A549 (cell line): Measurements from ENCODE around the gene PTGES2. TPM values are rescaled to one million over a fixed set of nuclear protein-coding genes. Genes with fewer than 3 reads are reported as not detected.

Source experiments
- ATAC-seq, 2 experiments: fragments of 200-7000 bp in 1 of 2; fragments of >200 bp in 1 of 2; cut with Nextera tagmentation in 1 of 2; cut with Tn5 transposase in 1 of 2; 3 replicates each; pipeline versions ENCODE4 v1.8.0 to v1.9.1; 2018 to 2020; ENCODE audit warnings: mild to moderate bottlenecking in 1 of 2, moderate library complexity in 1 of 2
- CTCF ChIA-PET: fragments of 300-600 bp; sonication (Branson Sonifier 250); formaldehyde crosslinking; extraction: SDS; loops from one replicate; lab custom pipeline; 2021; ENCODE audit warnings: antibody characterized with exemption, inconsistent platforms; lab: Yijun Ruan, JAX
- POLR2A ChIA-PET: fragments of 350-600 bp; formaldehyde crosslinking; extraction: SDS; loops from one replicate; lab custom pipeline; 2021; ENCODE audit warnings: antibody characterized with exemption, inconsistent platforms; lab: Yijun Ruan, JAX
- DNase-seq, 2 experiments: peaks; one replicate each; pipeline versions ENCODE4 v3.0.0 to v3.0.0-alpha.2; 2011 to 2016; ENCODE audit warnings: low read depth in 1 of 2, low spot score in 1 of 2
- FAIRE-seq: peaks from 2 replicates; lab custom pipeline; 2011; peaks lifted over from hg19 to GRCh38; lab: Jason Lieb, UNC
- H3K27ac ChIP-seq, 2 experiments: fragments of >200 bp; sonication (Bioruptor Twin); formaldehyde crosslinking; 3 replicates each; pipeline ENCODE4 v1.5.1; 2016 to 2017
- H3K4me1 ChIP-seq: fragments of >200 bp; sonication (Bioruptor Twin); formaldehyde crosslinking; 3 replicates; pipeline ENCODE4 v1.6.1; 2016
- H3K4me2 ChIP-seq: fragments of >200 bp; sonication (Bioruptor Twin); formaldehyde crosslinking; 3 replicates; pipeline ENCODE4 v1.6.1; 2016
- H3K4me3 ChIP-seq: fragments of >200 bp; sonication (Bioruptor Twin); formaldehyde crosslinking; 3 replicates; pipeline ENCODE4 v1.5.1; 2016
- H3K9me3 ChIP-seq: fragments of >200 bp; sonication (Bioruptor Twin); formaldehyde crosslinking; 3 replicates; pipeline ENCODE4 v1.6.1; 2016
- CBX2 ChIP-seq: fragments of 200-600 bp; sonication (generic); IDR thresholded peaks from 2 replicates; pipeline ENCODE4 v1.6.1; 2016; ENCODE audit warnings: low read depth, mild to moderate bottlenecking, borderline replicate concordance
- CHD2 ChIP-seq: fragments of 150-350 bp; IDR thresholded peaks from 2 replicates; pipeline ENCODE4 v1.6.1; 2014; ENCODE audit warnings: low read length; ENCODE audit not compliant: partially characterized antibody
- CHD4 ChIP-seq: fragments of 200-600 bp; sonication (generic); IDR thresholded peaks from 2 replicates; pipeline ENCODE4 v1.6.1; 2016; ENCODE audit warnings: antibody characterized with exemption, mild to moderate bottlenecking, borderline replicate concordance
- ESRRA ChIP-seq: fragments of 150-350 bp; IDR thresholded peaks from 2 replicates; pipeline ENCODE4 v1.6.1; 2014; ENCODE audit warnings: mild to moderate bottlenecking, low read length, borderline replicate concordance
- HDAC2 ChIP-seq: fragments of 200-600 bp; sonication (generic); IDR thresholded peaks from 2 replicates; pipeline ENCODE4 v1.6.1; 2016
- MAZ ChIP-seq: fragments of 150-350 bp; IDR thresholded peaks from 2 replicates; pipeline ENCODE4 v1.6.1; 2014; ENCODE audit warnings: antibody characterized with exemption, low read depth, low read length, borderline replicate concordance
- NPAS2 ChIP-seq: fragments of 250-450 bp; sonication (Bioruptor Pico); IDR thresholded peaks from 2 replicates; pipeline ENCODE4 v1.8.0; 2022; ENCODE audit warnings: mild to moderate bottlenecking, moderate library complexity, borderline replicate concordance
- PHF8 ChIP-seq: fragments of 200-600 bp; sonication (generic); IDR thresholded peaks from 2 replicates; pipeline ENCODE4 v1.6.1; 2016; ENCODE audit warnings: low read depth, mild to moderate bottlenecking, antibody characterized with exemption, moderate library complexity, borderline replicate concordance
- POLR2A ChIP-seq: IDR thresholded peaks from 2 replicates; pipeline ENCODE4 v1.6.1; 2012; ENCODE audit warnings: mild to moderate bottlenecking, low read length
- POLR2AphosphoS2 ChIP-seq: conservative IDR thresholded peaks from 2 replicates; pipeline ENCODE4 v1.6.1; 2012; ENCODE audit warnings: low read length, improper control_type of control experiment, inconsistent platforms
- RARB ChIP-seq: fragments of 250-450 bp; sonication (Bioruptor Pico); IDR thresholded peaks from 2 replicates; pipeline ENCODE4 v1.8.0; 2021; ENCODE audit warnings: mild to moderate bottlenecking, moderate library complexity
- RCOR1 ChIP-seq: fragments of 150-350 bp; IDR thresholded peaks from 2 replicates; pipeline ENCODE4 v1.6.1; 2014; ENCODE audit warnings: antibody characterized with exemption, low read length, low read depth
- SREBF2 ChIP-seq: fragments of 450-650 bp; IDR thresholded peaks from 2 replicates; pipeline ENCODE4 v1.6.1; 2014; ENCODE audit warnings: mild to moderate bottlenecking, moderate library complexity
- ZNF302 ChIP-seq: fragments of 250-450 bp; sonication (Bioruptor Pico); IDR thresholded peaks from 2 replicates; pipeline ENCODE4 v1.9.0; 2021; ENCODE audit warnings: inconsistent platforms, mild to moderate bottlenecking, moderate library complexity
- ZSCAN20 ChIP-seq: fragments of 250-450 bp; sonication (Bioruptor Pico); IDR thresholded peaks from 2 replicates; pipeline ENCODE4 v1.8.0; 2022; ENCODE audit warnings: mild to moderate bottlenecking, moderate library complexity
- WGBS: methylation state at CpG from one replicate; pipeline ENCODE4 v1.1.6; 2017; ENCODE audit errors: missing lambda C conversion rate; 5-methylcytosine and 5-hydroxymethylcytosine counted together
- polyA plus RNA-seq, 4 experiments: library from polyadenylated mRNA; depleted of rRNA in 3 of 4; stranded (reverse); fragments of >200 nt; fragmentation: RNase III in 1 of 4; extraction: RNeasy Plus Mini Kit Qiagen cat#74134 plus additional on column Dnase treatment in 1 of 4; gene quantifications; 2 replicates in 3 of 4; 3 replicates in 1 of 4; pipeline ENCODE4 v1.2.3, GENCODE V29; 2011 to 2017
- TF ChIP-seq, protein P1 (sequence below): fragments of 200-600 bp; sonication (generic); IDR thresholded peaks from 2 replicates; pipeline ENCODE4 v1.6.1; 2016; ENCODE audit warnings: antibody characterized with exemption, mild to moderate bottlenecking, moderate library complexity
- TF ChIP-seq, protein P2 (sequence below): IDR thresholded peaks from 2 replicates; pipeline ENCODE4 v1.6.1; 2012
- TF ChIP-seq, protein P3 (sequence below): fragments of 450-650 bp; IDR thresholded peaks from 2 replicates; pipeline ENCODE4 v1.6.1; 2014; ENCODE audit warnings: antibody characterized with exemption
- TF ChIP-seq, protein P4 (sequence below): fragments of 250-450 bp; sonication (Bioruptor Pico); IDR thresholded peaks from 2 replicates; pipeline ENCODE4 v1.5.0; 2020; ENCODE audit warnings: low read depth, mild to moderate bottlenecking, moderate library complexity
- TF ChIP-seq, protein P5 (sequence below): IDR thresholded peaks from 2 replicates; pipeline ENCODE4 v1.6.1; 2012; ENCODE audit warnings: low read depth, borderline replicate concordance
- TF ChIP-seq, protein P6 (sequence below): fragments of >200 bp; sonication (Bioruptor Twin); formaldehyde crosslinking; IDR thresholded peaks from 2 replicates; pipeline ENCODE4 v1.6.1; 2016

PTGES2 gene
- polyA plus RNA-seq, 2 of the 4 experiments (the other 2 are of a cell fraction), result 94.1 to 94.5 TPM

DNA sequence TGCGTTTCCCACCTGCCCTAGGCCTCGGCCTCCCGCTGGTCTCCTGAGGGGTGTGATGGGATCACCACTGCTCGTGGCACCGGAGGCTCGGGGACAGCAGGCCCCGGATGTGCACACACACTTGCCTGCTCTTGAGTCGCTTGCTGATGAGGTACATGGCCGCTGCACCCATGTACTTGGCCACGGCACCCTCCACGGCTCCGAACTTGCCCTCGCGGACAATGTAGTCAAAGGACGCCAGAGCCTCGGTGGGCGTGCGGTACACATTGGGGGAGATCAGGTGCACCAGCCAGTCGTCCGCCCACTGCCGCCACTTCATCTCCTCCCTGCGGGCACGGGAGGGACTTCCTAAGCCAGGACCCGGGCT lies 4.7 kb downstream of the PTGES2 start:
- Histone ChIP-seq H3K4me1 (peaks cover 23% of the 10 kb centered on the region), H3K4me3 (no peak overlapping the region), H3K4me2 (no peak overlapping the region), H3K9me3 (no peaks in the 10 kb centered on the region), H3K27ac (no peak overlapping the region)
- ATAC-seq (no peak), DNase-seq (no peak), FAIRE-seq (no peak)
- TF ChIP-seq CHD2, result no peak
- TF ChIP-seq ZSCAN20 (CRISPR knock-in tag), result no peak
- TF ChIP-seq RARB (CRISPR knock-in tag), result no peak
- no peak for TF ChIP-seq CHD4
- TF ChIP-seq, protein P1, sequence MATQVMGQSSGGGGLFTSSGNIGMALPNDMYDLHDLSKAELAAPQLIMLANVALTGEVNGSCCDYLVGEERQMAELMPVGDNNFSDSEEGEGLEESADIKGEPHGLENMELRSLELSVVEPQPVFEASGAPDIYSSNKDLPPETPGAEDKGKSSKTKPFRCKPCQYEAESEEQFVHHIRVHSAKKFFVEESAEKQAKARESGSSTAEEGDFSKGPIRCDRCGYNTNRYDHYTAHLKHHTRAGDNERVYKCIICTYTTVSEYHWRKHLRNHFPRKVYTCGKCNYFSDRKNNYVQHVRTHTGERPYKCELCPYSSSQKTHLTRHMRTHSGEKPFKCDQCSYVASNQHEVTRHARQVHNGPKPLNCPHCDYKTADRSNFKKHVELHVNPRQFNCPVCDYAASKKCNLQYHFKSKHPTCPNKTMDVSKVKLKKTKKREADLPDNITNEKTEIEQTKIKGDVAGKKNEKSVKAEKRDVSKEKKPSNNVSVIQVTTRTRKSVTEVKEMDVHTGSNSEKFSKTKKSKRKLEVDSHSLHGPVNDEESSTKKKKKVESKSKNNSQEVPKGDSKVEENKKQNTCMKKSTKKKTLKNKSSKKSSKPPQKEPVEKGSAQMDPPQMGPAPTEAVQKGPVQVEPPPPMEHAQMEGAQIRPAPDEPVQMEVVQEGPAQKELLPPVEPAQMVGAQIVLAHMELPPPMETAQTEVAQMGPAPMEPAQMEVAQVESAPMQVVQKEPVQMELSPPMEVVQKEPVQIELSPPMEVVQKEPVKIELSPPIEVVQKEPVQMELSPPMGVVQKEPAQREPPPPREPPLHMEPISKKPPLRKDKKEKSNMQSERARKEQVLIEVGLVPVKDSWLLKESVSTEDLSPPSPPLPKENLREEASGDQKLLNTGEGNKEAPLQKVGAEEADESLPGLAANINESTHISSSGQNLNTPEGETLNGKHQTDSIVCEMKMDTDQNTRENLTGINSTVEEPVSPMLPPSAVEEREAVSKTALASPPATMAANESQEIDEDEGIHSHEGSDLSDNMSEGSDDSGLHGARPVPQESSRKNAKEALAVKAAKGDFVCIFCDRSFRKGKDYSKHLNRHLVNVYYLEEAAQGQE, result no peak
- TF ChIP-seq ESRRA, result no peak
- TF ChIP-seq RCOR1, result no peak
- ChIA-PET CTCF (interaction anchor here (10.9 kb wide), 1 partner anchor 11 kb away, joined by 181 read pairs; no protein-coding TSS in a partner anchor), POLR2A (no interaction called here)
- 97% methylated on average over 20 of the region's 24 CpGs for WGBS

DNA sequence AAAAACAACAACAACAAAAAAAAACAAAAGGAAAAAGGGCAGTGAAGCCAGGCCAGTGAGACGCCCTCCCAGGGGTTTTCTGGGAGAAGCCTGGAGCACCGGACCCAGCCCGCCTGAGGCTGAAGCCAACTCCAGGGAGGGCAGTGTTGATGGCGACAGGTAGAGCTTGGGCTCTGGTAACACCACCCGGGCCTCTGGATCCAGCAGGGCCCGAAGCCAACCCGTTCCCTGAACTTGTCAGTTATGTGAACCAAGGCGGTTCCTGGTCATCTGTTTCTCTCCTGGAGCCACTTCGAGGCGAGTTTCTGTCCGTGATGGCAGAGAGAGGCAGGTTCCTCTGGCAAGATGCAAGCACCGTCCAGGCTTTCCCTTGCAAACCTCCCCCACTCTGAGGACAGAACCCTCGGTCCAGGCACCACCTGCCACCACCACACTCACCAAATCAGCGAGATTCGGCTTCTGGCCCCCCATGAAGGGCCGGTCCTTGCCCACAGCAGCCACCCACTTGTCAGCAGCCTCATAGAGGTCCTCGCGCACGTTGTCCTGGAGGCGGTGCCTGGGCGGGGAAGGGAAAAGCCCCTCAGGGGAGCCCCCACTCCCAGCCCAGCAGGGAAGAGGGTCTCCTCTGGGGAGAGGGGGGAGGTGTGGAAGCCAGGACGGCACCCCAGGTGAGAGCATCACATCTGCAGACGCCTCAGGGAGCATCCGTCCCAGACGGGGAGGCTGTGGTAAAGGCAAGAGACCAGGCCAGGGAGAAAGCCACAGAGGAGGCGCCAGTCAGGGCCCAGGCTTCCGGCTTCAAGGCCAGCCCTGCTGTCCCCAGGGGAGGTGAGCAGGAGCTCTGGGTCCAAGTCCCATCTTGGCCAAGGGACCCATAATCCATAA lies 5.4 kb downstream of the PTGES2 start:
- CTCF ChIA-PET, result interaction anchor here (1.2 to 10.9 kb wide), 2 partner anchors 10 to 28 kb away, joined by 4 to 181 read pairs; no protein-coding TSS in a partner anchor
- ATAC-seq, result no peak

More for the DNA sequence above, 5.4 kb downstream of the PTGES2 start:
- no peak for DNase-seq
- H3K27ac ChIP-seq, result no peak overlapping the region
- no peaks in the 10 kb centered on the region for H3K9me3 ChIP-seq
- H3K4me3 ChIP-seq, result no peak overlapping the region
- H3K4me1 ChIP-seq, result peaks cover 24% of the 10 kb centered on the region
- no peak overlapping the region for H3K4me2 ChIP-seq
- no peak for TF ChIP-seq NPAS2 (CRISPR knock-in tag)
- no peak for TF ChIP-seq ESRRA
- no peak for TF ChIP-seq HDAC2
- TF ChIP-seq, protein P2, sequence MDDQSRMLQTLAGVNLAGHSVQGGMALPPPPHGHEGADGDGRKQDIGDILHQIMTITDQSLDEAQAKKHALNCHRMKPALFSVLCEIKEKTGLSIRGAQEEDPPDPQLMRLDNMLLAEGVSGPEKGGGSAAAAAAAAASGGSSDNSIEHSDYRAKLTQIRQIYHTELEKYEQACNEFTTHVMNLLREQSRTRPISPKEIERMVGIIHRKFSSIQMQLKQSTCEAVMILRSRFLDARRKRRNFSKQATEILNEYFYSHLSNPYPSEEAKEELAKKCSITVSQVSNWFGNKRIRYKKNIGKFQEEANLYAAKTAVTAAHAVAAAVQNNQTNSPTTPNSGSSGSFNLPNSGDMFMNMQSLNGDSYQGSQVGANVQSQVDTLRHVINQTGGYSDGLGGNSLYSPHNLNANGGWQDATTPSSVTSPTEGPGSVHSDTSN, result no peak
- TF ChIP-seq, protein P3, sequence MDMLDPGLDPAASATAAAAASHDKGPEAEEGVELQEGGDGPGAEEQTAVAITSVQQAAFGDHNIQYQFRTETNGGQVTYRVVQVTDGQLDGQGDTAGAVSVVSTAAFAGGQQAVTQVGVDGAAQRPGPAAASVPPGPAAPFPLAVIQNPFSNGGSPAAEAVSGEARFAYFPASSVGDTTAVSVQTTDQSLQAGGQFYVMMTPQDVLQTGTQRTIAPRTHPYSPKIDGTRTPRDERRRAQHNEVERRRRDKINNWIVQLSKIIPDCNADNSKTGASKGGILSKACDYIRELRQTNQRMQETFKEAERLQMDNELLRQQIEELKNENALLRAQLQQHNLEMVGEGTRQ, result no peak
- TF ChIP-seq, protein P4, sequence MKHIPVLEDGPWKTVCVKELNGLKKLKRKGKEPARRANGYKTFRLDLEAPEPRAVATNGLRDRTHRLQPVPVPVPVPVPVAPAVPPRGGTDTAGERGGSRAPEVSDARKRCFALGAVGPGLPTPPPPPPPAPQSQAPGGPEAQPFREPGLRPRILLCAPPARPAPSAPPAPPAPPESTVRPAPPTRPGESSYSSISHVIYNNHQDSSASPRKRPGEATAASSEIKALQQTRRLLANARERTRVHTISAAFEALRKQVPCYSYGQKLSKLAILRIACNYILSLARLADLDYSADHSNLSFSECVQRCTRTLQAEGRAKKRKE (CRISPR knock-in tag), result no peak
- no peak for TF ChIP-seq PHF8
- TF ChIP-seq MAZ, result no peak
- TF ChIP-seq RCOR1, result no peak
- TF ChIP-seq, protein P5, sequence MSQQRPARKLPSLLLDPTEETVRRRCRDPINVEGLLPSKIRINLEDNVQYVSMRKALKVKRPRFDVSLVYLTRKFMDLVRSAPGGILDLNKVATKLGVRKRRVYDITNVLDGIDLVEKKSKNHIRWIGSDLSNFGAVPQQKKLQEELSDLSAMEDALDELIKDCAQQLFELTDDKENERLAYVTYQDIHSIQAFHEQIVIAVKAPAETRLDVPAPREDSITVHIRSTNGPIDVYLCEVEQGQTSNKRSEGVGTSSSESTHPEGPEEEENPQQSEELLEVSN, result no peak
- no peak for TF ChIP-seq POLR2A
- no peak for TF ChIP-seq CBX2
- TF ChIP-seq ZNF302, result no peak
- TF ChIP-seq SREBF2, result no peak
- no peak for TF ChIP-seq POLR2AphosphoS2
- TF ChIP-seq, protein P6, sequence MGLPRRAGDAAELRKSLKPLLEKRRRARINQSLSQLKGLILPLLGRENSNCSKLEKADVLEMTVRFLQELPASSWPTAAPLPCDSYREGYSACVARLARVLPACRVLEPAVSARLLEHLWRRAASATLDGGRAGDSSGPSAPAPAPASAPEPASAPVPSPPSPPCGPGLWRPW, result no peak
- 85% methylated on average over 26 of the region's 27 CpGs for WGBS
- no peak for FAIRE-seq
- POLR2A ChIA-PET, result no interaction called here
